MG63 (cell line): ENCODE data around the gene PIK3C2G. TPM values are rescaled to one million over a fixed set of nuclear protein-coding genes. Genes with fewer than 3 reads are reported as not detected.
A peak's percentile ranks its signal among the peaks of the same experiment; 100 is the strongest.

Source experiments
- DNase-seq: peaks from one replicate; pipeline ENCODE4 v3.0.0-alpha.2; 2020
- H3K27me3 ChIP-seq: fragments of 250-450 bp; sonication (Bioruptor Pico); 2 replicates; pipeline ENCODE4 v1.5.1; 2020; ENCODE audit warnings: mild to moderate bottlenecking, moderate library complexity
- H3K36me3 ChIP-seq: fragments of 250-450 bp; sonication (Bioruptor Pico); 2 replicates; pipeline ENCODE4 v1.5.1; 2020; ENCODE audit warnings: mild to moderate bottlenecking, moderate library complexity
- H3K4me3 ChIP-seq: fragments of 250-450 bp; sonication (Bioruptor Pico); 2 replicates; pipeline ENCODE4 v1.5.1; 2020; ENCODE audit warnings: mild to moderate bottlenecking, moderate library complexity
- H3K9me3 ChIP-seq: fragments of 250-450 bp; sonication (Bioruptor Pico); 2 replicates; pipeline ENCODE4 v1.5.1; 2020; ENCODE audit warnings: mild to moderate bottlenecking, moderate library complexity
- total RNA-seq: library from RNA; depleted of rRNA; stranded (reverse); fragments of >200 nt; shearing (Covaris generic); gene quantifications from 2 replicates; pipeline ENCODE4 v1.2.3, GENCODE V29; 2014; ENCODE audit warnings: low replicate concordance

Gene PIK3C2G
- total RNA-seq, 1 experiment from 2014 or later: not detected

DNA sequence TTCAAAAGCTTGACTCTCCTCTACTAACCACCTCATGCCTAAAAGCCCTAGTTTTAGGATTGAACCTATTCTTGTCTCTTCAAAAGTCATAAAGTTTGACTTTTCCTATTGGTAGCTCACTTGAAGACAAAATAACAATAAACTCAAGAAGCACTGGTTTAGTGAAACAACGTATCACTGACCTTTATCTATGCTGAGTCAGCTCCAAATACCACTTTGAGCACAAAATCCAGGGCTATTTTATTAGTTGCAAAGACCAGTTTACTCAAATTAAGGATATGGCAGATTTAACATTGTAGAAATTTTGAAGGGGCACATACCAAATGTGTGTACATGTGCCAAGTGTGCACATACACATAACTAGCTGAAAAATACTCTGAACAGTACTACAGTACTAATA, 45.0 kb downstream of the PIK3C2G start:
- Histone ChIP-seq H3K36me3 (no peaks in the 10 kb centered on the region), H3K27me3 (no peaks in the 10 kb centered on the region), H3K4me3 (no peak overlapping the region), H3K9me3 (no peaks in the 10 kb centered on the region)
- DNase-seq: no peak

DNA sequence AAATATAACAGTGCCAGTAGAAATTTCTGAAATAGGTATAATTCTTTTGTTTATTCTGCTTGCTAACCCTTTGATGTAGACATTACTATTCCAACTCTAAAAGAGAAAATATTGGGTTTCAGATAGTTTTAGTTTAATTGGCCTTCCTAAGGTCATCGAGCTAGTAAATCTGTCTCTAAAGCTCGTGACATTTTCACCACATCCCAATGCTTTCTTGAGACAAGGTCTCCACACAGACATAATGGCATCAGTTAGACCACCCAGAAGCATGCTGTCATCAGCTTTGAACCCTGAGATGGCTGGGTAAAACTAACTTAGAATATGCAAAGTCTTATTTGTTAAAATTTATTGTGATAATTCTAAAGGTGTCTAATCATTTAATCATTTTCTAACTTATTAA, 52.0 kb downstream of the PIK3C2G start:
- Histone ChIP-seq H3K36me3 (no peaks in the 10 kb centered on the region), H3K27me3 (no peaks in the 10 kb centered on the region), H3K9me3 (no peaks in the 10 kb centered on the region), H3K4me3 (no peak overlapping the region)
- no peak for DNase-seq

DNA sequence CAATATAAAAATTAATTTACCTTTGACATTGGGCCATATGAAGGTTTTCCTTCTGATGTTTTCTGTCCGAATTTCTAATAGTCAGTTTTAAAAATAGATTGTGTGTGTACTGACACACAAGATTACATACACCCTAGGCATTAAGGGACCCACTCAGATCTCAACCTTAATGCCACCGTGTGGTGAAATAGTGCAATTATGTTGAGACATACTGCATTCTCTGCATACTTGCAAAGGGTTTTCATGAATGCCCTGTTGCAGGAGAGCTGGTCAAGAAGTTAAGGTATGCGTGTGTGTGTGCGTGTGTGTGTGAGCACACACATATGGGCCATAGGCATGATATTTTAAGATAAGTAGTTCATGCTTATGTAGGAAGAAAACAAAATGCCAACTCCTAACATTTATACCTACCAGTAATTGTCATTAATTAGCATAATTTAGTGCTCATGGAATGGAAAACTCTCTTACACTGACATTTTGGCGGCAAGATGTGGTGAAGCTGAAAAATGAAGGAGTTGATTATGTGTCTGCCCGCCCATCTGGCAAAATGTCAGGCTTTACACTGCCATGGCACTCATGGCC, 58.8 kb downstream of the PIK3C2G start:
- Histone ChIP-seq H3K36me3 (no peaks in the 10 kb centered on the region), H3K4me3 (no peak overlapping the region), H3K9me3 (no peaks in the 10 kb centered on the region), H3K27me3 (no peaks in the 10 kb centered on the region)
- DNase-seq: peak; percentile 57

DNA sequence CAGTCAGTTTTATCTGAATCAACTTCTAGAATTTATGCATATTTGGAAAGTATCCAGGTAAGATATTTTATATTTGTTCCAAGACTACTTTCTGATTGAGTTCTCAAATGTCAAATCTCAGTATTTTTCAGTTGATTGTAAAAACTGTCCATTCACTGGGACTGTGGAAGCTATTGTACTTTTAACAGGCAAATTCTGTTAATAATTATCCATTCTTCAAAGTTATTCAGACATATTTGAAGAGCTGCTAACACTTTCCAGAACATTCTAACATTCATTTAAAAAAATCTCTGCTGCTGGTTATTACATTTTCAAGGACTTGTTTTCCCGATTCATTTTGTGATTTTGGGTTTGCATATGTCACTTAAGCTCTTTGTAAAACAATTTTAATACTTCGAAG, 59.7 kb downstream of the PIK3C2G start:
- Histone ChIP-seq H3K9me3 (no peaks in the 10 kb centered on the region), H3K4me3 (no peak overlapping the region), H3K36me3 (no peaks in the 10 kb centered on the region), H3K27me3 (no peaks in the 10 kb centered on the region)
- no peak for DNase-seq

DNA sequence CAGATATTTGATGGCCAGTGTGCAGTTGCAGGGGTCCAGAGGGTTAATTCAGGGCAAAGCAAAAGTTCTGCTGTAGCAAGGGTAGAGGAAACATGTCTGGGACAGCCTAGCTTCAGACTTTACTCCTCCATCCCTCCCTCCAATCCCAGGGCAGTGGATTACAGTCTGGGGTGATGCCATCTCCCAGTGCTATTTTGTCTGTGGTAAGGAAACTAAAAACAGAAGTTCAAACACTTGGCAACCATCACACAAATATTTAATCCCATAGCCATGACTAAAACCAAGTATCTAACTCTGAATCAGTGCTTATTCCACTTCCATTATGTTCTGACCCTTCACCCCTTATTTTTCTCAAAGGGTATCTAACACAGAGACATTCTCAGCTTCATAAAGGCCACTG, 61.8 kb downstream of the PIK3C2G start:
- Histone ChIP-seq H3K27me3 (no peaks in the 10 kb centered on the region), H3K9me3 (no peaks in the 10 kb centered on the region), H3K4me3 (no peak overlapping the region), H3K36me3 (no peaks in the 10 kb centered on the region)
- peak; percentile 78 for DNase-seq

DNA sequence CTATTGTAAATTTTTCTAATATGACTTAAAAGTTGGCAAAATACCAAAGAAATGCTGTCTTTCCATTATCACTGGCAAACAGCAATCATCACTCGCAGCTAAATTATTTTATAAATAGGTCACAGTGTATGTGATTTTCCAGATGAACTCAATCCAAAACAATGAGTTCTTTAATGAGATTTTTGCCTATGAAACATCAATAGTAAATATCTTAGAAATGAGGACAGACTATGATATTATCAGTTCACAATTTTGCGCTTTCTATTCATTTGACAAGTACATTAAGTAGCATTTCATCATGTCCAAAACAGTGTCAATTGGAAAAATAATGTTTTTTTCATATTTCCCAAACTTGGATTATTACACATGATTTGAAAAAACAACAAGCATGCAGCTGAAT, 65.7 kb downstream of the PIK3C2G start:
- Histone ChIP-seq H3K36me3 (no peaks in the 10 kb centered on the region), H3K27me3 (no peaks in the 10 kb centered on the region), H3K9me3 (no peaks in the 10 kb centered on the region), H3K4me3 (no peak overlapping the region)
- DNase-seq: no peak

DNA sequence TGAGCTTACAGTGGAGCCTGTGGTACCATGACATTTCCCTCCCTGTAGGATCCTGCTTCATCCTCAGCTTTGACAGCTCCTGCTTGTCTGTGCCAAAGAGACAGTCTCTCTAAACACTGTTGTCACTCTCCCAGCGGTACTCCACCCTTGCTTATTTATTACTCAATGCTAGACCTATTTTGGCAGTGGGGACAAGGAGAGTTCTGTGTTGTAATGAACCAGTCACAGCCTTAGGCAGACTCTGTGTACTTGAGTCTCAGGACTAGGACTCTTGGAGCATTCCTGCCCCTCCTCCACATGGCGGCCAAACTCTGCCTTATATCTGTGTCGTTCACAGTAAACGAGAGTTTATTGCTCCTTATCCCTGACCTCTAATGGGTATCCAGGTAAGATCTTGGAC, 70.9 kb downstream of the PIK3C2G start:
- H3K27me3 ChIP-seq: no peaks in the 10 kb centered on the region
- no peaks in the 10 kb centered on the region for H3K9me3 ChIP-seq
- DNase-seq: peak; percentile 8
- H3K4me3 ChIP-seq: no peak overlapping the region
- H3K36me3 ChIP-seq: no peaks in the 10 kb centered on the region

DNA sequence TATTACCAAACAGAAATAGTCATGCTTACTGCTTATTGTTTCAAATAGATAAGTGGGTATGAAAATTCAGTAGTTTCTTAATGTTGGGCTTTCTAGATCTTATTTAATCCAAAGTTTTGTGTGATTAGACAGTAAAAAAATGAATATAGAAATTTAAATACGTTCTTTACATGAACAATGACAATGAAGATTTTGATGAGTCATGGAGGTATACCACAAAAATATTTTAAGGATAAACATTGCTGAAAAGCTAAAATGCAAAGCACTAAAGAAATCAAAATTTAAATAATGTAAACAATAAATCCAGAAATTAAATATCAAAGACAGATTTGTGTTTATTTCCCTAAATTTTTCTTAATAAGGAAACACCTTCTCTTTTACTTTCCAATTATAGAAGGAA, 78.3 kb downstream of the PIK3C2G start:
- H3K9me3 ChIP-seq: no peaks in the 10 kb centered on the region
- no peak overlapping the region for H3K4me3 ChIP-seq
- no peaks in the 10 kb centered on the region for H3K27me3 ChIP-seq
- no peak for DNase-seq
- H3K36me3 ChIP-seq: no peaks in the 10 kb centered on the region

DNA sequence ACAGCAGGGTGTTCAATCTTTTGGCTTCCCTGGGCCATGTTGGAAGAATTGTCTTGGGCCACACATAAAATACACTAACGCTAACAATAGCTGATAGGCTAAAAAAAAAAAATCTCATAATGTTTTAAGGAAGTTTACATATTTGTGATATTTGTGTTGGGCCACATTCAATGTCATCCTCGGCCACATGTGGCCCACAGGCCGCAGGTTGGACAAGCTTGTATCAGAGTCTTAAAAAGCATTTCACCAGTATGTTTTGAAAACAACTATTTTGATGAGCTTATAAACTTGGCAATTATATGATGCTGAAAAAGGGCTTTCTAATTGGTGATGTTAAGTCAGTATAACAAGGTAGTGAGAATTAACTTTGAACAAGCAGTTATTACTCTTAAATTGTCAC, 78.9 kb downstream of the PIK3C2G start:
- no peak for DNase-seq
- no peaks in the 10 kb centered on the region for H3K27me3 ChIP-seq
- H3K4me3 ChIP-seq: no peak overlapping the region
- H3K9me3 ChIP-seq: no peaks in the 10 kb centered on the region
- H3K36me3 ChIP-seq: no peaks in the 10 kb centered on the region

DNA sequence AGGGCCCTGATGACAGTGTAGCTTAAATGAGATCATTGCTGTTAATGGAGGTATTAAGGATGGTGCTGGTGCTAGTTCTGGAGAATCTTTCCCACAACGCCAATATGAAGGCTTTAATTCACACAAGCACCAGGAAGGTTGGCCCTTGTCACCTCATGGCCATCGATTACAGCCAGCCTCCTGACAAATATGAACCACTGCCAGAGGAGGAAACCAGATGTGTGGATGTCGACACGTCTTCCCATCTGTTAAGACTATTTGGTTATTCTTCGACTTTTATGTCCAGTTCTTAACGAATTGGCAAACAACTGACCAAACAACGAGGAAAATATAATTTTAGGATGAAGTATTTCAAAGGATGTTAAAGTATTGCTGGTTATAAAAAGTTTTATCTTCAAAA, 79.5 kb downstream of the PIK3C2G start:
- DNase-seq: no peak

DNA sequence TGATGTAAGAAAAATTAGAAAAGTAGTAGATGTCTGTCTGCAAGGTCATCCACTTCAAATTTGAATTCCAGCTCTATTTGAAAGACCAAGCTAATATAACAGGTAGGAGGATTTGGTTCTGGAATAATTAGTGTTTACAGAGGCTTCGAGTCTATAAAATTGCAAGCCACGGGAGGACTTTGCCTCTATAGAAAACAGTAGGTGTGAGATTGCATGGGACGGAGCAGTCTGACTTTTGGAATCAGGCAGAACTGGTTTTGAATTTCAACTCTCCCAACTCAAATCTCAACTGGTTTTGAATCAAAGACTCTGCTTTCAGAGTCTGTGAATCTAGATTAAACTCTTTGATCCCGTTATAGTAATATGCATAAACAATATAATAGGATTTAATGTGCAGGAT, 82.4 kb downstream of the PIK3C2G start:
- H3K9me3 ChIP-seq: no peaks in the 10 kb centered on the region
- no peak overlapping the region for H3K4me3 ChIP-seq
- no peaks in the 10 kb centered on the region for H3K27me3 ChIP-seq
- no peaks in the 10 kb centered on the region for H3K36me3 ChIP-seq
- DNase-seq: no peak

More for the DNA sequence above, 79.5 kb downstream of the PIK3C2G start:
- H3K36me3 ChIP-seq: no peaks in the 10 kb centered on the region
- H3K9me3 ChIP-seq: no peaks in the 10 kb centered on the region
- H3K4me3 ChIP-seq: no peak overlapping the region
- H3K27me3 ChIP-seq: no peaks in the 10 kb centered on the region

DNA sequence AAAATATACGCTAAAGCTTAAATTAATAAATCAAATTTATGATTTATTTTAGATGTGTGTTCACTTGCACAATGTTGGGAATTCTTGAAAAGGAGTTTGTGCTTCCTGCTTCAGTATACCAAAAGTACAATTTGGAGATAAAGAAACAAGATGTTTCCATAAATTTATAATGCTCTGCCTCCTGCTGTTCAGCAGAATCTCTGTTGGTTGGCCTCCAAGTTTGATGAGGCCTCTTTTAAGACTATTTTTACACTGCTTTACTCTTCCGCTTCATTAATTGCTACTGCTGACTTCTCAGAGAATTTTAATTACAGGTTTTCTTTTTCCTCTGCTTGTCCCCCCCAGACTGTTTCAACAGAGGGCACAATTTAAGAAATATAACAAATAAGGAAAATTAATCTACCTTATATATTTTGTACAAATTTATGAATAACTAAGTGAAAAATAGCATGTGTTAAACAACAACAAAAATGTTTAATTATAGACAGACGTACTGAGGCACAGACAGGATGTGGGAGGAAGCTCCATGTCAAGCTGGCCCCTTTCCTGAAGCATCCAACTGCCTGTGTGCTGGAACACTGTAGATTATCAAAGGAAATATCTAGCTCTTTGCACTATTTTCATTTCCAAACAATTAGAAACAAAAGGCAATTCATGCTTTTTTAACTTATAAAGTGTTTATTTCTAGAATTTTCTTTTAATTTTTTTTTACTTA, 83.9 kb downstream of the PIK3C2G start:
- H3K36me3 ChIP-seq: no peaks in the 10 kb centered on the region
- no peak overlapping the region for H3K4me3 ChIP-seq
- no peak for DNase-seq
- H3K9me3 ChIP-seq: no peaks in the 10 kb centered on the region
- H3K27me3 ChIP-seq: no peaks in the 10 kb centered on the region

DNA sequence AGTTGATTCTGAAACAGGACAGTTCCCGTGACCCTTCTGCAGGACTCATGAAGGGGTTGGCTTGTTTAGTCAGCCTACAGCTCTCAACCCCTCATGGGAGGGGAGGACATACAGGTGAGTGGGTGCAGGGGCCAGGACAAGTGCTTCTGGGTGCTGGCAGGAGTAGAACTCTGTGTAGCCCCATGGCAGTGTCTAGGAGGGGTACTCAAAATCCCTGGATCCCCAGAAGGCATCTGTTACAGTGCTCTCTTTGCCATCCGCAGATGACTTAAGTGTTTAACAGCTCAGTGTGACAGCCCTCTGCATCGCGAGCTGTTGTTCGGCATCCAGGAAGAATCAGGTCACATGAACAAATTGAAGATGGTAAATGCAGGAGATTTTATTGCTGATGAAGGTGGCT, 91.0 kb downstream of the PIK3C2G start:
- Histone ChIP-seq H3K36me3 (no peaks in the 10 kb centered on the region), H3K9me3 (no peaks in the 10 kb centered on the region), H3K4me3 (no peak overlapping the region), H3K27me3 (no peaks in the 10 kb centered on the region)
- DNase-seq: no peak

DNA sequence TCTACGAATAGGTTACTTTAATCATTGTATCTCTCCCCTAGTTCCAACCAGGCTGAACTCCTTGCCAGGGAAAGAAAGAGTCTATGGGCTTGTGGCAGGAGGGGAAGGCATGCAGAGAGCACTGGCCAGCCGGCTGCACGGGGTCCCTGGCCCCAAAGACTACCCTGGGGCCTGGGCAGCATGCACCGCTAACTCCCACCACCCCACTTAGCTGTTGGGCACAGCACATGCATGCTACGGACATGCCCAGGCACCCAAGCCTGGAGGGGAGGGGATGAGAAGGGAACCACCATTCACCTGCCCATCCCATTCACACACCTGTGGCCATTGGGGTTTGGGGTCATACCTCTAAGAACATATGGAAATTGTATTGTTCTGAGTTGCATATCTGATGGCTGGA, 94.1 kb downstream of the PIK3C2G start:
- no peaks in the 10 kb centered on the region; the same call in none of the 2 replicates for H3K9me3 ChIP-seq
- no peak overlapping the region for H3K4me3 ChIP-seq
- no peak for DNase-seq
- no peaks in the 10 kb centered on the region for H3K27me3 ChIP-seq
- no peaks in the 10 kb centered on the region for H3K36me3 ChIP-seq

DNA sequence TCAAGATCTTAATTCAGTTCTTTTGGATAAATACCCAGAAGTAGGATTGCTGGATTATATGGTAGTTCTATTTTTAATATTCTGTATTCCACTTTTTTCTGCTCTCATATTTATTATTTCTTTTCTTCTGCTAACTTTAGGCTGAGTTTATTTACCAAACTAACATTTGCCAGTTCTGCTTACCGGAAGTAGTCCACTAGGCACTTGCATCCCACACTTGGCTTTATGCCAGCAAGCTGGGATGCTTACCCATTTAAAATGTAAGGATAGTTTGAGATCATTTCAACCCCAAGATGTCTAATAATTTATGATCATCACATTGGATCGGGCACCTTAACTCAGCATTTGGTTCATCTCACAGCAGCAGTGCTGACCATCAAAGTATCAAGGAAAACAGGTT, 96.8 kb downstream of the PIK3C2G start:
- H3K9me3 ChIP-seq: peaks cover 3% of the 10 kb centered on the region
- H3K4me3 ChIP-seq: no peak overlapping the region
- DNase-seq: no peak
- no peaks in the 10 kb centered on the region for H3K27me3 ChIP-seq
- H3K36me3 ChIP-seq: no peaks in the 10 kb centered on the region

DNA sequence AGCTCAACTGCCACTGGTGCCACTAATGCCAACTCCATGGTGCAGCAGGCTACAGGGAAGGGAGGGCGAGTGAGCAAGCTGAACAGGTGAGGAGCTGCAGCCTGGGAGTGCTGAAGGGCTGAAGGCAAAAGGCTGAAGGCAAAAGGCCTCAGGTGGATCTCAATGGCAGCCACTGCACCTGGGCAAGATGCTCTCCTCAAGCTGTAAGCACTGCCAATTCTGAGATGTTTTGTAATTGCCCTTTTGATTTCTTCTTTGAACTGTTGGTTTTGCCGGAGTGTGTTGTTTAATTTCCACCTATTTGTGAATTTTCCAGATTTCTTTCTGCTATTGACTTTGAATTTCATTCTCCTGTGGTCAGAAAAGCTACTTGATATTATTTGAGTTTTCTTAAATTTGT, 97.6 kb downstream of the PIK3C2G start:
- no peak overlapping the region for H3K4me3 ChIP-seq
- no peak for DNase-seq
- no peaks in the 10 kb centered on the region for H3K27me3 ChIP-seq
- H3K36me3 ChIP-seq: no peaks in the 10 kb centered on the region
- peaks cover 3% of the 10 kb centered on the region for H3K9me3 ChIP-seq

DNA sequence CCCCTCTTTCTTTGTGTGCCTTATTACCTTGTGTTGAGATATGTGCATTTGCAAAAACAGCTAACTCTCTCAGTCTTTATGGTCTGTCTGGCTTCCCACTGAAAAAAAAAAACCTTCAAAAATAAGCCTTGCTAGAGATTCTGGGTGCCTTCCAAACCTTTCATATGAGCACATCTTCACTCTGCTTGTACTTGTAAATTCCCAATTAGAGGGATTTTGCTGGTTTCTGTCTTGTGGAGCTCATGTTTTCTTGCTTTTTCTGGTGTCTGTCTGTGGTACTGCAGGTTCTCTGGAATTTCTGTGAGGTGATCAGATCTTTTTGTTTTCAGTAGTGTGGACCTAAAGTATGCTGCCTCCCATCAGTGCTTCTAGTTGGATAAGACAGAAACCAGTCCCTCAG, 100.1 kb downstream of the PIK3C2G start:
- DNase-seq: no peak
- H3K9me3 ChIP-seq: peaks cover 3% of the 10 kb centered on the region
- H3K36me3 ChIP-seq: no peaks in the 10 kb centered on the region
- H3K27me3 ChIP-seq: no peaks in the 10 kb centered on the region
- no peak overlapping the region for H3K4me3 ChIP-seq

DNA sequence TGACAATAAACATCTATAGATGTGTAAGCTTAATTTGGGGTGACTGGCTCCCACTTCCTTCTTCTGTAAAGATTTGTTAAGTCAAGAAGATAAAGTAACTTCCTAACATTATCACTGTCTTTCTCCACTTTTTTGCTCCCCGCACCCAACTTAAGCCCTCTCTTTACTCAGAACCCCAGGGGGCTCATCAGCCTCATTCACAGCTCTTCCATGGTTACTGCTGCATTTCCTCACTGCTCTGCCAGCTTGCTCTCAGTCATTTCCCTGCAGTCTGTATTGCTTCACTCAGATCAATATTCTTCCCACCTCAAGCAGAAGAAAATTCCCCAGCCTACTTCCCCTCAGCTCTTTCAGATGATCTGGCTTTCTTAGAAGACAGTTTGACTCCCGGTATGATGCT, 102.0 kb downstream of the PIK3C2G start:
- DNase-seq: no peak
- Histone ChIP-seq H3K4me3 (no peak overlapping the region), H3K36me3 (no peaks in the 10 kb centered on the region), H3K27me3 (no peaks in the 10 kb centered on the region), H3K9me3 (peaks cover 3% of the 10 kb centered on the region)
